Thyroid gland (tissue), 4 donors: ENCODE data around the gene TMEM107.

ENCODE experiments used
- POLR2A ChIP-seq, 2 donors: fragments of 450-650 bp; IDR thresholded peaks; one replicate each; pipeline ENCODE4 v1.6.1; 2017; ENCODE audit warnings: antibody characterized with exemption in 2 of 2, mild to moderate bottlenecking in 2 of 2, moderate library complexity in 1 of 2
- TF ChIP-seq, protein P1 (sequence below), 6 experiments: fragments of 200-600 bp in 3 of 6; fragments of 450-650 bp in 3 of 6; sonication (generic) in 3 of 6; IDR thresholded peaks; one replicate each; pipeline ENCODE4 v1.5.1; 2016 to 2019; ENCODE audit warnings: antibody characterized with exemption in 6 of 6, mild to moderate bottlenecking in 2 of 6, inconsistent platforms in 1 of 6, moderate library complexity in 1 of 6

DNA sequence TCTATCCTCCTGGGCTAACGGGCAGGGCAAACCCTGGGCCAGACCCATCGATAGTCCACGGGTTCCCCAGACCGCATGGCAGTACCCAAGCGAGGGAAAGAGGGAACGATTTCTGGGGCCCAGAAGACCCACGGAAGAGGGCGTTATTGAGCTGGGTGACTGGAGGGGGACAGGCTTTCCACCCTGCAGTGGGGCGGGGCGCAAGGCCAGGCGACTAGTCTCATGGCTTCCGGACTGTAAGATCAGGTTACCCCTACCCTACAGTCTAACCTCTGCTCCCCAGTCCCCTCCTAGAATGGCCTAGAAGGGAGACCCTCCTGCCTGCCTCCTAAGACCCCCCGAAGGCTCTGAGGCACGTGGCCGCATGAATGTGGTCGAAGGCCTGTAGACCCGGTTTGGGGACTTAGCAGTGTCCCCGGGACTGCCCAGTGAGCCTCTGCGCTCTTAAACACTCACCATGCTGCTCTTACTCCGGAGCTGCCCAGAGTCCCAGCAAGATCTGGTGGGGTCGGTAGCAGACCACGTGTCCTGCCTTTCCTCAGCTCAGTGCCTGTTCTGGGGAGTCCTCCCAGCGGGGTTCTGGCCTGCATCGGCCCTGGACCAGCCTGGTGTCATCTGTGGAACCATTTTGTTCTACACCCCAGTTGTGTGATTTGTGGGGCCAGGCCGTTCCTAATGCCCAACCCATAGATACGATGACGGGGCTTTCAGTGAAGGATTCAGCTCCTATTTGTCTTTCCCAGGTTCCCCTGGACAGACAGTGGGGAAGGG, 47.4 kb upstream of the TMEM107 start:
- TF ChIP-seq, protein P1, sequence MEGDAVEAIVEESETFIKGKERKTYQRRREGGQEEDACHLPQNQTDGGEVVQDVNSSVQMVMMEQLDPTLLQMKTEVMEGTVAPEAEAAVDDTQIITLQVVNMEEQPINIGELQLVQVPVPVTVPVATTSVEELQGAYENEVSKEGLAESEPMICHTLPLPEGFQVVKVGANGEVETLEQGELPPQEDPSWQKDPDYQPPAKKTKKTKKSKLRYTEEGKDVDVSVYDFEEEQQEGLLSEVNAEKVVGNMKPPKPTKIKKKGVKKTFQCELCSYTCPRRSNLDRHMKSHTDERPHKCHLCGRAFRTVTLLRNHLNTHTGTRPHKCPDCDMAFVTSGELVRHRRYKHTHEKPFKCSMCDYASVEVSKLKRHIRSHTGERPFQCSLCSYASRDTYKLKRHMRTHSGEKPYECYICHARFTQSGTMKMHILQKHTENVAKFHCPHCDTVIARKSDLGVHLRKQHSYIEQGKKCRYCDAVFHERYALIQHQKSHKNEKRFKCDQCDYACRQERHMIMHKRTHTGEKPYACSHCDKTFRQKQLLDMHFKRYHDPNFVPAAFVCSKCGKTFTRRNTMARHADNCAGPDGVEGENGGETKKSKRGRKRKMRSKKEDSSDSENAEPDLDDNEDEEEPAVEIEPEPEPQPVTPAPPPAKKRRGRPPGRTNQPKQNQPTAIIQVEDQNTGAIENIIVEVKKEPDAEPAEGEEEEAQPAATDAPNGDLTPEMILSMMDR (IDR thresholded peaks at IDR 0.05): no peak
- TF ChIP-seq POLR2A (IDR thresholded peaks at IDR 0.05): no peak
